MM.1S (cell line): ENCODE results near the gene AHNAK.
A peak's percentile ranks its signal among the peaks of the same experiment; 100 is the strongest.
"Not testable (repeated sequence)": the region's sequence is repeated elsewhere in the genome, so short reads cannot be mapped to it uniquely, and the experiment has no call there.

Source experiments
- DNase-seq: peaks from one replicate; pipeline ENCODE4 v3.0.0-alpha.2; 2015
- H2AFZ ChIP-seq: fragments of 300-600 bp; sonication (generic); 2 replicates; pipeline ENCODE4 v1.6.0; 2016; ENCODE audit warnings: antibody characterized with exemption, low read length
- H3F3A ChIP-seq: fragments of 300-600 bp; sonication (generic); 2 replicates; pipeline ENCODE4 v1.6.1; 2016; ENCODE audit warnings: mild to moderate bottlenecking, antibody characterized with exemption, low read length, moderate library complexity, mixed read lengths; ENCODE audit not compliant: insufficient read depth
- H3K27ac ChIP-seq: fragments of 300-600 bp; sonication (generic); 2 replicates; pipeline ENCODE4 v1.5.1; 2016; ENCODE audit warnings: mild to moderate bottlenecking, low read length
- H3K27me3 ChIP-seq: fragments of 300-600 bp; sonication (generic); replicated peaks from 2 replicates; pipeline ENCODE4 v1.6.0; 2016; ENCODE audit warnings: low read length; ENCODE audit not compliant: insufficient read depth
- H3K36me3 ChIP-seq: fragments of 300-600 bp; sonication (generic); replicated peaks from 2 replicates; pipeline ENCODE4 v1.6.1; 2016; ENCODE audit warnings: mild to moderate bottlenecking, low read length, mixed read lengths; ENCODE audit not compliant: insufficient read depth
- H3K4me1 ChIP-seq: fragments of 300-600 bp; sonication (generic); 2 replicates; pipeline ENCODE4 v1.6.1; 2016; ENCODE audit warnings: low read length, mixed read lengths
- H3K4me2 ChIP-seq: fragments of 300-600 bp; sonication (generic); 2 replicates; pipeline ENCODE4 v1.6.0; 2016; ENCODE audit warnings: low read depth, low read length
- H3K4me3 ChIP-seq: fragments of 300-600 bp; sonication (generic); 2 replicates; pipeline ENCODE4 v1.5.1; 2016; ENCODE audit warnings: low read length, mixed read lengths
- H3K79me2 ChIP-seq: fragments of 300-600 bp; sonication (generic); 2 replicates; pipeline ENCODE4 v1.6.1; 2016; ENCODE audit warnings: mixed run types, low read length, mixed read lengths
- H3K9ac ChIP-seq: fragments of 300-600 bp; sonication (generic); 2 replicates; pipeline ENCODE4 v1.6.1; 2016; ENCODE audit warnings: low read length, mixed read lengths
- H3K9me2 ChIP-seq: fragments of 300-600 bp; sonication (generic); replicated peaks from 2 replicates; pipeline ENCODE4 v1.6.1; 2016; ENCODE audit warnings: mild to moderate bottlenecking, low read length, mixed read lengths; ENCODE audit not compliant: insufficient read depth
- H3K9me3 ChIP-seq: fragments of 300-600 bp; sonication (generic); replicated peaks from 2 replicates; pipeline ENCODE4 v1.6.1; 2016; ENCODE audit warnings: mild to moderate bottlenecking, low read length, mixed read lengths; ENCODE audit not compliant: insufficient read depth
- H4K20me1 ChIP-seq: fragments of 300-600 bp; sonication (generic); 2 replicates; pipeline ENCODE4 v1.6.1; 2016; ENCODE audit warnings: mild to moderate bottlenecking, low read length, moderate library complexity, mixed read lengths; ENCODE audit not compliant: insufficient read depth
- EZH2 ChIP-seq: fragments of 300-600 bp; sonication (generic); optimal IDR thresholded peaks from 2 replicates; pipeline ENCODE3; 2017; ENCODE audit warnings: low read depth, mild to moderate bottlenecking, antibody characterized with exemption, low read length, mixed read lengths
- EZH2phosphoT487 ChIP-seq: fragments of 300-600 bp; sonication (generic); IDR thresholded peaks from 2 replicates; pipeline ENCODE4 v1.6.1; 2018; ENCODE audit warnings: antibody characterized with exemption, low read length
- TF ChIP-seq, protein P1 (sequence below): fragments of 300-600 bp; sonication (generic); IDR thresholded peaks from 2 replicates; pipeline ENCODE4 v1.5.1; 2016; ENCODE audit warnings: antibody characterized with exemption, low read length, mixed read lengths

Gene AHNAK

DNA sequence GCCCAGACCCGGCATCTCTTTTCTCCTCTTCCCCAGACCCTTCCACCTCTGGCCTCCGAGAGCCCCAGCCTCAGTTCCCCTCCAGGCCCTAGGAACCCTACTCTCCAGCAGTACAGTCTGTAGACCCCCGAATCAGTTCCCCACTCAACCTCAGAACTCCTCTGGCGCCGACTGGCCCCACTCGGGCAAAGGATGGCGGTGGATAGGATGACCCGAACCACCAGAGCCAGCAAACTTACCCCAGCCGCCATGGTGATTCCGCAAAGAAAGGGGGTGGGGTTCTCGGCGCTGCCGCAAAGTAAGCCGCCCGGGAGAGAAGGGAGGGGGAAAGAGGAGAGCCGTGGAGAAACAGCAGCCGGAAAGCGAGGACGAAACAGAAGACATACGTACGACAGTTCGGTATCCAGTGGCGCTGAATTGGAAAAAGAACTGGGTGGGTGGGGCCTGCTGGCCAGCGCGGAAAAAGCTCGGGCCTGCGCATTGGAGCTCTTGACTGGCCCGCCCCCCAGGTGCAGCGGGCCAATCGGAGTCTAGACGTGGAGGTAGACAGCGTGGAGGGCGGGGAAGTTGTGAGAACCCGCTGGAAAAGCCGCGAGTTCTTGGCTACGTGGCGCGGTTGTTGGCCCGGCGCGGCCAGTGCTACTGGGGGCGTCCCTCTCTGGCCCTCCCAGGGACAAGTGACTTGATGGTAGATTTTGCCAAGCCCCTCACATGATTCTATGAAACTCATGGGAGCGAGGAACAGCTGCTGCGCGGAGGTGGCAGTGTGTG, 27.2 kb upstream of the AHNAK start, which contains the start of gene EEF1G:
Gene EEF1G (minus strand): TSS at position 300 of the 771 bp plus-strand sequence. CDS start 49 bp downstream, at position 251.
- H4K20me1 ChIP-seq = no peaks in the 10 kb centered on the region
- peaks cover 19% of the 10 kb centered on the region for H3K4me1 ChIP-seq
- H3F3A ChIP-seq = peaks cover 10% of the 10 kb centered on the region; the same call in 1 of the 2 replicates
- peak; percentile 100 for DNase-seq
- H2AFZ ChIP-seq = peak within 1 kb of the TSS; percentile 93
- TF ChIP-seq EZH2phosphoT487 = no peak
- no peaks in the 10 kb centered on the region for H3K27me3 ChIP-seq
- H3K4me3 ChIP-seq = peak within 1 kb of the TSS; percentile 98
- no peaks in the 10 kb centered on the region for H3K9me3 ChIP-seq
- H3K9me2 ChIP-seq = no peaks in the 10 kb centered on the region
- peak within 1 kb of the TSS; percentile 97 for H3K4me2 ChIP-seq
- H3K9ac ChIP-seq = peak within 1 kb of the TSS; percentile 95
- H3K36me3 ChIP-seq = peaks cover 3% of the 10 kb centered on the region; the same call in 1 of the 2 replicates
- peak within 1 kb of the TSS; percentile 62 for H3K27ac ChIP-seq
- peaks cover 54% of the 10 kb centered on the region for H3K79me2 ChIP-seq

DNA sequence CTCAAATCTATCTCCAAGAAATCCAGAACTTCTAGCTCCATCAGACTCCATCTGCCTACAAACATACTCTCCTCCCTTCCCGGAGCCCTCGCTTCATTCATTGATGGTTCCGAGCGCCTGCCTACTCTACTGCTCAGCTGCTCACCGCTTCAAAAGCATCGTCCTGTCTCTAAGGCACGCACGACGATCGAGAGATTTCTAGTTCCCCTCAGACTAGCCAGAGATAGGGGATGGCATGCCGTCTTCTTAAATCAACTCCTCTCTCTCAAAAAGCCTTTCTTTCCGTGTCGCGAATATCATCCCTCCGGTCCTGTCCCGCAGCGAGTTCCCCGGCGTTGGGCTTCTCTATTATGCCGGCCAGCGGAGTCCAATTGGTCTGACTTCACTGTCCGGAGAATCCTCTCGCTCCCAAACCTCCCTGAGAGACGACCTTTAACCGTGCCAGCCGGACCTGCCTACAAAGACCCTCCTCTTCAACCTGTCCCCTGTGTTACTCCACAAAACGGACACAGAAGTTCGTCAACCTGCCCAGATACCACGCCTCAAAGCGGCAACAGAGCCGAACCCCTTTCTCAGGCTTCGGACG, 26.5 kb upstream of the AHNAK start:
- H3K27me3 ChIP-seq = no peaks in the 10 kb centered on the region
- peaks cover 19% of the 10 kb centered on the region for H3K4me1 ChIP-seq
- H3K36me3 ChIP-seq = peaks cover 6% of the 10 kb centered on the region; the same call in 1 of the 2 replicates
- no peaks in the 10 kb centered on the region for H3K9me2 ChIP-seq
- H3K4me2 ChIP-seq = peak overlapping the region; percentile 67
- peaks cover 60% of the 10 kb centered on the region for H3K79me2 ChIP-seq
- peak overlapping the region; percentile 58 for H3K27ac ChIP-seq
- no peaks in the 10 kb centered on the region for H3K9me3 ChIP-seq
- peak overlapping the region; percentile 98 for H3K4me3 ChIP-seq
- no peak for TF ChIP-seq EZH2
- no peak for TF ChIP-seq EZH2phosphoT487
- TF ChIP-seq, protein P1, sequence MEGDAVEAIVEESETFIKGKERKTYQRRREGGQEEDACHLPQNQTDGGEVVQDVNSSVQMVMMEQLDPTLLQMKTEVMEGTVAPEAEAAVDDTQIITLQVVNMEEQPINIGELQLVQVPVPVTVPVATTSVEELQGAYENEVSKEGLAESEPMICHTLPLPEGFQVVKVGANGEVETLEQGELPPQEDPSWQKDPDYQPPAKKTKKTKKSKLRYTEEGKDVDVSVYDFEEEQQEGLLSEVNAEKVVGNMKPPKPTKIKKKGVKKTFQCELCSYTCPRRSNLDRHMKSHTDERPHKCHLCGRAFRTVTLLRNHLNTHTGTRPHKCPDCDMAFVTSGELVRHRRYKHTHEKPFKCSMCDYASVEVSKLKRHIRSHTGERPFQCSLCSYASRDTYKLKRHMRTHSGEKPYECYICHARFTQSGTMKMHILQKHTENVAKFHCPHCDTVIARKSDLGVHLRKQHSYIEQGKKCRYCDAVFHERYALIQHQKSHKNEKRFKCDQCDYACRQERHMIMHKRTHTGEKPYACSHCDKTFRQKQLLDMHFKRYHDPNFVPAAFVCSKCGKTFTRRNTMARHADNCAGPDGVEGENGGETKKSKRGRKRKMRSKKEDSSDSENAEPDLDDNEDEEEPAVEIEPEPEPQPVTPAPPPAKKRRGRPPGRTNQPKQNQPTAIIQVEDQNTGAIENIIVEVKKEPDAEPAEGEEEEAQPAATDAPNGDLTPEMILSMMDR = no peak
- peaks cover 10% of the 10 kb centered on the region; the same call in 1 of the 2 replicates for H3F3A ChIP-seq
- peak overlapping the region; percentile 88 for H2AFZ ChIP-seq
- no peak for DNase-seq
- H3K9ac ChIP-seq = peak overlapping the region; percentile 95
- H4K20me1 ChIP-seq = no peaks in the 10 kb centered on the region

- H4K20me1 ChIP-seq = no peaks in the 10 kb centered on the region
- TF ChIP-seq, protein P1 = no peak
- TF ChIP-seq EZH2phosphoT487 (no peak), EZH2 (no peak)
- H3K4me1 ChIP-seq = peaks cover 19% of the 10 kb centered on the region
- H3K9ac ChIP-seq = peak overlapping the region; percentile 95; the same call in 1 of the 2 replicates
- H3K4me2 ChIP-seq = peak overlapping the region; percentile 67
- H3K36me3 ChIP-seq = peaks cover 6% of the 10 kb centered on the region
- peaks cover 66% of the 10 kb centered on the region for H3K79me2 ChIP-seq
- DNase-seq = no peak
- H3K9me3 ChIP-seq = no peaks in the 10 kb centered on the region
- no peaks in the 10 kb centered on the region for H3K27me3 ChIP-seq
- no peaks in the 10 kb centered on the region for H3K9me2 ChIP-seq
- H2AFZ ChIP-seq = no peak overlapping the region
- H3K27ac ChIP-seq = no peak overlapping the region
- peaks cover 10% of the 10 kb centered on the region; the same call in 1 of the 2 replicates for H3F3A ChIP-seq
- H3K4me3 ChIP-seq = peak overlapping the region; percentile 98
These were observed 25.8 kb upstream of the AHNAK start for GRCh38 chr11:62572431-62572830.

- not testable (repeated sequence) for H3K27me3 ChIP-seq, H3K27ac ChIP-seq, H3K9ac ChIP-seq, H3K9me2 ChIP-seq, H3K4me3 ChIP-seq, H4K20me1 ChIP-seq, H3F3A ChIP-seq, H2AFZ ChIP-seq, H3K9me3 ChIP-seq, DNase-seq
- peak overlapping the region; percentile 67 for H3K4me2 ChIP-seq
- H3K4me1 ChIP-seq = peaks cover 19% of the 10 kb centered on the region
- peaks cover 75% of the 10 kb centered on the region for H3K79me2 ChIP-seq
- peaks cover 11% of the 10 kb centered on the region for H3K36me3 ChIP-seq
These were observed 24.9 kb upstream of the AHNAK start for GRCh38 chr11:62571493-62571892.

DNA sequence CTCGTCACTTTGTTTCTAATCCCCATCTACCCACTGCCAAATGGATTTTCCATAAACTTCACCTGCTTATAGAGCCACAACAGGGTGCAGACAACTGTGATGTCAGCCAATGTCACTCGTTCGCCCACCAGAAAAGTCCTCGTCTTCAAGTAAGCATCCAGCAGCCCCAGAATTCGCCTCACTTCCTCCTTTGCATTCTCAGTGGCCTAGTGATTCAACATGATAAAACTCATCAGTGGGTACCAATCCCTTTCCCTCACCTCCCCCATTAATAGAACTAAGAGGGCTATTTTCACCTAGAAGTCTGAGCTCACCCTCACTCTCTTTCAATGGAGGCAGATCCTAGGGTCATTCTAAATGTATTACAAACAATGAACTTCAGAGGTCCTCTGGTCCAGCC, 24.3 kb upstream of the AHNAK start:
- H3K9ac ChIP-seq, H3K27me3 ChIP-seq, H3K9me3 ChIP-seq, H3K4me2 ChIP-seq, H3K27ac ChIP-seq, H2AFZ ChIP-seq, H3K4me3 ChIP-seq, H3F3A ChIP-seq, H4K20me1 ChIP-seq, DNase-seq, H3K9me2 ChIP-seq: not testable (repeated sequence)
- Histone ChIP-seq H3K4me1 (peaks cover 19% of the 10 kb centered on the region), H3K79me2 (peaks cover 81% of the 10 kb centered on the region), H3K36me3 (peaks cover 11% of the 10 kb centered on the region)
